ENCODE results near the gene PPP4C. TPM values are rescaled to one million over a fixed set of nuclear protein-coding genes. Genes with fewer than 3 reads are reported as not detected.

PPP4C gene
- total RNA-seq, 3 donors from 2014 or later: 47.7 to 55.1 (median 51.7) TPM

DNA sequence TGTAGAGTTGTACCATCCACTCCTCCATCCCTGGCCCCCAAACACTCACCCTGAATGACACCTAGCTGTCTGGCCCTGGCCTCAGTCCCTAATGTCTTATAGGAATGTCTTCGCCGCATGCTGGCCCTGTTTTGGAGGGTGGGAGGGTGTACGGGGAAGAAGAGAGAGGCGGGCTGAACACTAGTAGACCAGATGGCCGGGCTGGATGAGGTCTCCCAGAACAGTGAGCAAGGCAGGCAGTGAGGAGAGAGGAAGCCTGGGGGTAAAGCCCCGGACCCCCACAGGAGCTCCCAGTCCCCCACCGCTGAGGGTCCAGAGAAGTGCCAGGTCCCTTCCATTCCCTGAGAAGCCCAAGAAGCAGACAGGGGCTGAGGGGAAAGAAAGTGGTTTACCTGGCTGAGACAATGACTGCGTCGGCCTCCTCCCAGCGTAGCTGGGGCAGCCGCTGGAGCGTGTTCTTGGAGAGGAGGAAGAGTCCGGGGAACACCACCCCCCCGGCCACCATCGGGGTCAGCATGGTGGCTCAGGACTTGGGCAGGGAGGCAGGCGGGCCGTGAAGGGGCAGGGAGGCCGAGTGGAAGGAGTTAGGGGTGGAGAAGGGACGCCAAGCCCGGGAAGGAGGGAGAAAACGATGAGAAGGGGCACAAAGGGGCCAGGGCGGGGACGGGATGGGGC, 45.6 kb upstream of the PPP4C start:
- no peaks in the 10 kb centered on the region for H3K36me3 ChIP-seq
- TF ChIP-seq POLR2A (IDR thresholded peaks at IDR 0.05): no peak
- no peak for TF ChIP-seq POLR2AphosphoS5 (IDR thresholded peaks at IDR 0.05)
- TF ChIP-seq, protein P1, sequence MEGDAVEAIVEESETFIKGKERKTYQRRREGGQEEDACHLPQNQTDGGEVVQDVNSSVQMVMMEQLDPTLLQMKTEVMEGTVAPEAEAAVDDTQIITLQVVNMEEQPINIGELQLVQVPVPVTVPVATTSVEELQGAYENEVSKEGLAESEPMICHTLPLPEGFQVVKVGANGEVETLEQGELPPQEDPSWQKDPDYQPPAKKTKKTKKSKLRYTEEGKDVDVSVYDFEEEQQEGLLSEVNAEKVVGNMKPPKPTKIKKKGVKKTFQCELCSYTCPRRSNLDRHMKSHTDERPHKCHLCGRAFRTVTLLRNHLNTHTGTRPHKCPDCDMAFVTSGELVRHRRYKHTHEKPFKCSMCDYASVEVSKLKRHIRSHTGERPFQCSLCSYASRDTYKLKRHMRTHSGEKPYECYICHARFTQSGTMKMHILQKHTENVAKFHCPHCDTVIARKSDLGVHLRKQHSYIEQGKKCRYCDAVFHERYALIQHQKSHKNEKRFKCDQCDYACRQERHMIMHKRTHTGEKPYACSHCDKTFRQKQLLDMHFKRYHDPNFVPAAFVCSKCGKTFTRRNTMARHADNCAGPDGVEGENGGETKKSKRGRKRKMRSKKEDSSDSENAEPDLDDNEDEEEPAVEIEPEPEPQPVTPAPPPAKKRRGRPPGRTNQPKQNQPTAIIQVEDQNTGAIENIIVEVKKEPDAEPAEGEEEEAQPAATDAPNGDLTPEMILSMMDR (IDR thresholded peaks at IDR 0.05): no peak
- H3K4me1 ChIP-seq: no peaks in the 10 kb centered on the region
- intact Hi-C loops (cut with DNase I; ENCODE audit: low total_unique reads): no loop called here
- no peaks in the 10 kb centered on the region for H3K9me3 ChIP-seq
- no peak overlapping the region for H3K4me3 ChIP-seq
- peaks cover 14 to 68% of the 10 kb centered on the region in 2 donors for H3K27me3 ChIP-seq
- DNase-seq (ENCODE audit: low spot score in 2 of 2): no peak
- H3K27ac ChIP-seq: no peak overlapping the region

DNA sequence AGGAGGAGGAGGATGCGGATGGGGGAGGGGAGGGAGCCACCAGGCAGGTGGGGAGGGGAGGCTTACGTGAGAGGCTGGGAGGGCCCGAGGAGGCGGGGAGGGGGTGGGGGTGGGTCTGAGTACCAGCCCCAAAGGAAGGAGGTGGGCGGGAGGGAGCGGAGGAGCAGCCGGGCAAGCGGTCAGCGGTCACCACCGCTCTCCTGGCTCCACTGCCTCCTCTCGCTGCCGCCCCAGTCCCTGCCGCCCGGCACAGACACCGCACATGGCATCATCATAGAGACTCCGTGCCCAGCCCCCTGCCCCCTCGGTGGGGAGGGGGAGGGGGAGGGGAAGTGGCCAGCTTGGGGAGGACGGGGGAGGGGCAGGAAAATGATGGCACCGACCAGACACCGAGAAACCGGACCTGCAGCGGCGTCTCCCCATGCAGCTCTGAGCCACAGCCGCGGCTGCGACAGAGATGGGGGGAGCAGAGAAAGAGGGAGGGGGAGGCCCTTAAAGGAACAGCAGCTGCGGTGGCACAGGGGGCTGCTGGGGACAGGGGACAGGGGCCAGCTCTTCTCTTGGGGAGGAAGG, 44.9 kb upstream of the PPP4C start, which contains the start of gene TLCD3B:
TLCD3B (minus strand) TSS at position 431 of the 573 bp plus-strand sequence. CDS start 744 bp downstream, outside the sequence.
- no peaks in the 10 kb centered on the region for H3K4me1 ChIP-seq
- intact Hi-C loops (cut with DNase I; ENCODE audit: low total_unique reads): no loop called here
- H3K36me3 ChIP-seq: no peaks in the 10 kb centered on the region
- H3K27ac ChIP-seq: no peak within 1 kb of the TSS
- peak within 1 kb of the TSS in 2 of 3 donors; percentile 26 to 52 for H3K4me3 ChIP-seq
- H3K27me3 ChIP-seq: peaks cover 14 to 63% of the 10 kb centered on the region in 2 donors
- H3K9me3 ChIP-seq: no peaks in the 10 kb centered on the region
- TF ChIP-seq POLR2A (IDR thresholded peaks at IDR 0.05): no peak
- TF ChIP-seq, protein P1 (IDR thresholded peaks at IDR 0.05): no peak
- no peak for TF ChIP-seq POLR2AphosphoS5 (IDR thresholded peaks at IDR 0.05)
- no peak for DNase-seq (ENCODE audit: low spot score in 2 of 2)

DNA sequence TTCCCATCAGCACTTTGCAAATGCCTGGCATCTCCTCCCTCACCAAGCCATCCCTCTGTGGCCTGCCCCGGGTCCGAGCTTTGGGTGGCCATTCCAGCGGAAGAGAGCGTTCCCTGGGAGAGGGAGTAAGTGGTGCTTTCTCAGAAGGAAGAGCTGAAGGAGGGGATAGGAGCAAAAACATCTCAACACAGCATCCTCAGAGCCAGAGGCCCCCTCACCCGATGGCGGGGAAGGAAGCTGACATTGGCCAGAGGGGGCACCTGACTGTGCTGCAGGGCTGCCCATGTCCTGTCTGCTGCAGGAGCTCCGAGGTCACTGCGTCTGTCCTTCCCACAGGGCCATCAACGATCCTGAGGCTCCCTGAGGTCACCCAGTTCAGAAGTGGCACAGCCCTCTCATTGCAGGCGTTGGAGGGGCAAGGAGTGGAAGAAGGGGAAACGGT, 44.3 kb upstream of the PPP4C start:
- intact Hi-C loops (cut with DNase I; ENCODE audit: low total_unique reads): no loop called here
- DNase-seq (ENCODE audit: low spot score in 2 of 2): no peak

DNA sequence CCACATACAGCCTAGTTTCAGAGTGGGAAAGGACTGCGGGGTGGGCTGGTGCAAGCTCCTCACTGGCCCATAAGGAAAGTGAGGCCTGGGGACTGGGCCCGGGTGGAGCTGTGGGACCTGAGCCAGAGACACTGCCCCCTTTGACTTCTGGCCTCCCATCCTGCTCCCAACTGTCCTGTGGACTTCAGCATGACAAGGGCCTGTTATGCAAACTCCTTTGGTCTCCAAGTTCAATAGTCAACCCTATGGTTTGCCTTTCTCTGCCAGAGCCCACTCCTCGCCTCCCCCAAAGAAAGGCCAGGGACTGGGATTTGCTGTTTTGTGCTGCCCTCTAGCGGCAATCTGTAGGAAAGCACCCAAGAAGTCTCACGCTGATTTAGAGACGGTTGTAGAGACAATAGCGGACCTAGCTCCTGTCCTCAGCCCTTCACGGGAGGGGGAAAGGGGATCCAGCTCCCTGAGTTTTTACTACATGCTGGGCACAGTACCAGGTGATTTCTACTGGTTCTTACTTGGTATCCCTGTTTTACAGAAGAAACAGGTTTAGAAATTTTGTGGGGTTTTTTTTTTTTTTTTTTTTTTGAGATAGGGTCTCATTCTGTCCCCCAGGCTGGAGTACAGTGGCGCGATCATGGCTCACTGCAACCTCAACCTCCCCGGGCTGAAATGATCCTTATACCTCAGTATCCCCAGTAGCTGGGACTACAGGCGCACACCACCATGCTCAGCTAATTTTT, 43.5 kb upstream of the PPP4C start:
- Histone ChIP-seq H3K9me3 (no peaks in the 10 kb centered on the region), H3K4me3 (no peak overlapping the region), H3K27ac (no peak overlapping the region), H3K27me3 (peaks cover 14 to 50% of the 10 kb centered on the region in 2 donors), H3K36me3 (no peaks in the 10 kb centered on the region), H3K4me1 (no peaks in the 10 kb centered on the region)
- intact Hi-C loops (cut with DNase I; ENCODE audit: low total_unique reads): no loop called here
- DNase-seq (ENCODE audit: low spot score in 2 of 2): no peak
- TF ChIP-seq, protein P1 (IDR thresholded peaks at IDR 0.05): peak in 2 of 3 donors; percentile 28 to 37
- TF ChIP-seq POLR2A (IDR thresholded peaks at IDR 0.05): no peak

More for the DNA sequence above, 44.3 kb upstream of the PPP4C start:
- no peak overlapping the region for H3K4me3 ChIP-seq
- no peaks in the 10 kb centered on the region for H3K36me3 ChIP-seq
- H3K4me1 ChIP-seq: no peaks in the 10 kb centered on the region
- H3K27me3 ChIP-seq: peaks cover 14 to 57% of the 10 kb centered on the region in 2 donors
- TF ChIP-seq, protein P1 (IDR thresholded peaks at IDR 0.05): no peak
- TF ChIP-seq POLR2A (IDR thresholded peaks at IDR 0.05) (no peak), POLR2AphosphoS5 (IDR thresholded peaks at IDR 0.05) (no peak)
- no peak overlapping the region for H3K27ac ChIP-seq
- no peaks in the 10 kb centered on the region for H3K9me3 ChIP-seq
